Mammary epithelial cell (primary cell): ENCODE data around the gene DNAH3.

Experiments used
- EZH2 ChIP-seq: IDR thresholded peaks from 2 replicates; pipeline ENCODE4 v1.6.1; 2012; ENCODE audit warnings: low read length, inconsistent platforms, borderline replicate concordance
- TF ChIP-seq, protein P1 (sequence below), 2 donors: IDR thresholded peaks in 1 of 2; conservative IDR thresholded peaks in 1 of 2; 2 replicates each; pipeline ENCODE4 v1.5.1; 2011 to 2012; ENCODE audit warnings: inconsistent platforms in 2 of 2, low read length in 2 of 2, mild to moderate bottlenecking in 2 of 2, control low read depth in 1 of 2, low read depth in 1 of 2; ENCODE audit not compliant: insufficient read depth in 1 of 2; ENCODE audit errors: extremely low read depth in 1 of 2

DNA sequence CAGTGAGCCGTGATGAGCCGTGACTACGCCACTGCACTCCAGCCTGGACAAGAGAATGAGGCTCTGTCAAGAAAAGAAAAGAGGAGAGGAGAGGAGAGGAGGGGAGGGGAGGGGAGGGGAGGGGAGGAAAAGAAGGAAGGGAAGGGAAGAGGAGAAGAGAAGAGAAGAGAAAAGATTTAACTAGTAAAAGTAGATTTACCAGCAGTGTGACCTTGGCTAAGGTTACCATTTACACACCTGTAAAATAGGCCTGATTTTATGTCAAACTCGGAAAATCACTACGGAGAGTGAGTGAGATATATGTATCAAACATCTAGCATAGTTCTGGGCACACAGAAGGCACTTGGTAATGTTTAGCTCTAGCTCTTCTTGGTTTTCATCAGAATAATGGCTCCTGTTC lies 140.8 kb downstream of the DNAH3 start:
- TF ChIP-seq, protein P1, sequence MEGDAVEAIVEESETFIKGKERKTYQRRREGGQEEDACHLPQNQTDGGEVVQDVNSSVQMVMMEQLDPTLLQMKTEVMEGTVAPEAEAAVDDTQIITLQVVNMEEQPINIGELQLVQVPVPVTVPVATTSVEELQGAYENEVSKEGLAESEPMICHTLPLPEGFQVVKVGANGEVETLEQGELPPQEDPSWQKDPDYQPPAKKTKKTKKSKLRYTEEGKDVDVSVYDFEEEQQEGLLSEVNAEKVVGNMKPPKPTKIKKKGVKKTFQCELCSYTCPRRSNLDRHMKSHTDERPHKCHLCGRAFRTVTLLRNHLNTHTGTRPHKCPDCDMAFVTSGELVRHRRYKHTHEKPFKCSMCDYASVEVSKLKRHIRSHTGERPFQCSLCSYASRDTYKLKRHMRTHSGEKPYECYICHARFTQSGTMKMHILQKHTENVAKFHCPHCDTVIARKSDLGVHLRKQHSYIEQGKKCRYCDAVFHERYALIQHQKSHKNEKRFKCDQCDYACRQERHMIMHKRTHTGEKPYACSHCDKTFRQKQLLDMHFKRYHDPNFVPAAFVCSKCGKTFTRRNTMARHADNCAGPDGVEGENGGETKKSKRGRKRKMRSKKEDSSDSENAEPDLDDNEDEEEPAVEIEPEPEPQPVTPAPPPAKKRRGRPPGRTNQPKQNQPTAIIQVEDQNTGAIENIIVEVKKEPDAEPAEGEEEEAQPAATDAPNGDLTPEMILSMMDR (conservative IDR thresholded peaks at IDR 0.05 in 1 of 2, IDR thresholded peaks at IDR 0.05 in 1 of 2; ENCODE audit: extremely low read depth in 1 of 2, insufficient read depth in 1 of 2, low read depth in 1 of 2, low read length in 2 of 2), result no peak
- no peak for TF ChIP-seq EZH2
